ENCODE measurements around the gene SMR3A. TPM values are rescaled to one million over a fixed set of nuclear protein-coding genes. Genes with fewer than 3 reads are reported as not detected.
A peak's percentile ranks its signal among the peaks of the same experiment; 100 is the strongest.

The SMR3A gene
- not detected for total RNA-seq (ENCODE audit: insufficient read depth, low replicate concordance)

DNA sequence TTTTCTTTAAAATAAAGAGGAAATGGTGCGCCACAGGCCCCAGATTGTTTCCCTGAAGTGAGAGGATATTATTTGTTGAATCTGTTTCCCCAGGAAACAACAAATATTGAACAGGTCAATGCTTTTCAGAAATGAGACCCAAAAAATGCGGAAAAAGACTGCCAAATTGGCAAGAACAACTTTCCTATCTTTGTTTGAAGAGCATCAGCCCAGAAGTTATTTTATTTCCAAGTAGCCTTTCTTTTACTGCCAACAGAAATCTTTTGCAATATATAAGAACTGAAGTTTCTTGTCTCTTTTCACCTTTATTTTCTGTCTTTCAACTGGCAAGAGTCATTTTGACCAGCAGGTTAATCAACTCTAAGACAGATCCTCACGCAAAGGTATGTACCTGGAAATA, at the start of gene SMR3A:
Gene SMR3A (plus strand): TSS at position 301 of the 400 bp plus-strand sequence. CDS start 1,356 bp downstream, outside the sequence.
- no peak for DNase-seq (ENCODE audit: low spot score)

DNA sequence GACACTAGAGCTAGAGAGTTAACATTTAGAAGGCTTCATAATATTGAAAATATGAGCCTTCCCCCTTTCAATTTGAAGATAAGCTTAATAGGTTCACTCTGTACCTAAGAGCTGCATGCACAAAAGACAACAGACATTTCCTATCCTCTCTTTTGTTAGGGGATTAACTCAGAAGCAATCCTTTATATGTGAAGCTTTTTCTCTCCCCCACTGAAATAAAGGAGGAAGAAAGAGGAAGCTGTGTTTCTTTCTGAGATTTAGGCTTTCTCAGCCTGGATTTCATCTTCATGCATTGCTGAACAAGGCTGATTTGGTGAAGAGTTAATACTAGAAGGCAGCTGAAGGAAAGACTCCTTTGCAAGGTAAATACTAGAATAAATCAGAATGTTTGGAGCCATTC, 46.8 kb upstream of the SMR3A start:
- DNase-seq (ENCODE audit: low spot score) = no peak

DNA sequence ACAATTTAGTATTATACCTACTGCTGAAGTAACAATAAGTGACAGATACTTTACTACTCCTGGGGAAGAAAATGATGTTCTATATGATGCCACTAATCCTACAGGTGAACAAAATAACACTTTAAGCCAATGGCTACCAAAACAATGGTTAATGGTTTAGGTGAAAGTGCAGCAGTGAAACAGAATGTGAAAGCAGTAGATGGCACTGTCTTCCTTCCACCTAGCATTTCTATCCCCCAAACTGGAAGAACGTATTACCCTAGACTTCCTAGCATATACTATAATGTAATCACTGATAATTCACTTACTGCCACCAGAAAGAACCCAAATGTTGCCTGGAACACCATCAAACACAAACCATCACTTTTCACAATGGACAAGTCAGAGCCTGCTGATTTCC, 44.6 kb upstream of the SMR3A start:
- DNase-seq (ENCODE audit: low spot score) = no peak

DNA sequence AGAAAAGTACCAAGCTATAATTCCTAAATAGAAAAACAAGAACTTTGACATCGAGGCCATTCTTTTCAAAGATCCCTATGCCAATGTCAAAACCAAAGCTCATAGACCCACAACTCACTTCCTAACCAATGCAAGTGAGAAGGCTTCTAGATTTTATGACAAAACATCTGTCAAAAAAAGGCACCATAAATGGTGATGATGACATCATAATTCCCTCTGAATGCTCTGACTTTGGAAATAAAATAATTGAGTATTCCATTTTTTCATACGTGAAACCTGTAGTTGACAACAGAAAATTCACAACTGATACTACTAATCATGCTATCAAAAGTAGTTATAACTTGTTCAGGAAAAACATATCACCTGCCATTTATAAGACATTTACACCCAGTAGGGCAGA, 34.5 kb upstream of the SMR3A start:
- no peak for DNase-seq (ENCODE audit: low spot score)

DNA sequence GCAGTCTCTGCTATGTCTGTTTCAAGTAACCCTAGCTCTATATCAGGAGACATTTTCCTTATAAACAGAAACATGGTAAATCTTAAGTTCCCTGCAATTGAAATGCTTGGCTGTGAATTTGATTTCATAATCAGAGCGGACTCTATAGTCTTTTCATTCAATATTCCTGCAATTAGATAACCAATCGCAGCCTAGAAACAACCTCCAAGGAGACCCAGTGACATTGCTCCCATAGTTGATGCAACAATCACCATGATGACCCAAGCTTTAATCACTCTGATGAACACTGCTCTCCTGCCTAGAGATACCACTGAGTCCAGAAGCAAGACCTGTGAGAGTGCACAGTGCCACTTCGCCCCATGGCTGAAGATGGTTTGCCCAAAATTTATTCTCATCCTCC, 25.9 kb upstream of the SMR3A start, which contains the start of gene CABS1:
Gene CABS1 (plus strand): TSS at position 301 of the 400 bp plus-strand sequence. CDS start 59 bp downstream, at position 360.
- DNase-seq (ENCODE audit: low spot score) = no peak

DNA sequence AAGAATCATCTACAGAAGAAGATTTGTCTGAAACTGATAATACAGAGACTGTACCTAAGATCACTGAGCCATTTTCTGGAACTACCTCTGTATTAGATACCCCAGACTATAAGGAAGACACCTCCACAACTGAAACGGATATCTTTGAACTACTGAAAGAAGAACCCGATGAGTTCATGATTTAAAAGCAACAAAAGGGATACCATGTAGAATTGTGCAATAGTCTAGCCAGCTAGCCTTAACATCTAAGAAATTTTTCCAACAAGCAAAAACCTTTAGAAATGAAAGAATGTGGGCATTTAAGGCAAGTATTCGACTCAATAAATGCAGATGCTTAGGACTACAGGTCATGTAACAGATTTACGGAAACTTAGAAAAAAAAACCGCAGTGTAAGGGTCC, 24.5 kb upstream of the SMR3A start:
- DNase-seq (ENCODE audit: low spot score) = no peak

DNA sequence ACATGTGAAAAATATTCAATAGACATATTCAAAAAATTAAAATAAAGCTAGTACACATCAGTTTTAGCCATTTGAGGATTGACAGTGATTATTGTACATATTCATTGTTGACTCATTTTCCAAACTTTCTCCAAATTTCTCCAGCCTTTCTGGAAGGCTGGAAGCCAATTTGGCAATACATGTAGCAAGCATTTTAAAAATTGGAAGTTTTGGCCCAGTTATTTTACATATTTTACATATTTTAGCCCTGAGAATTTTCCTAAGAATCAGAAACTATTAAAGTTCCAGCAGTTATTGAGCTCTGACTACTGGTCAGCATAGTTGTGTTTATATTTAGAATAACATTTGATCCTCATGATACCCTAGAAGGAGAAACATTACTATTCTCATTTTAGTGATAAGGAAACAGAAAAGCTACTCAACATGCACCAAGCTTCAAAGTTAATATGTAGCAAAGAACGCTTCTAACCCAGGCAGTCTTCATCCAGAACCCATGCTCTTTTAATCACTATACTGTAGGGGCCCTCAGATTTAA, 22.6 kb upstream of the SMR3A start:
- DNase-seq (ENCODE audit: low spot score) = peak; percentile 12

DNA sequence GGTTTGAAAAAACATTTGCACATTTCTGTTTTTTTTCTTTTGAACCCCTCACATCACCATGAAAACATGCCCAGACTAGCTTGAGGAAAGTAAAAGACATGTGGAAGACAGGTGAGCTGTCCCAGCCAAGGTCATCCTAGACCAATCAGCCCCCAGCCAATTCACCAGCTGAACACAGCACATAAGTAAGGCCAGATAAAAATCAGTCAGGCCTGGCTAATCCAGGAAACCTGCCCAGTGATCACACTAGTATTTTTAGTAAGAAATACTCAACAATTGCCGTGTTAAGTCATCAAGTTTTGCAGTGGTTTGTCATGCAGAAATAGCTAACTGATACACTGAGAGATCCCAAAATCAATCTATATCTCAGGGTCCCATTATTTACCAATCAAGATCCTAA, 4.4 kb upstream of the SMR3A start:
- no peak for DNase-seq (ENCODE audit: low spot score)

DNA sequence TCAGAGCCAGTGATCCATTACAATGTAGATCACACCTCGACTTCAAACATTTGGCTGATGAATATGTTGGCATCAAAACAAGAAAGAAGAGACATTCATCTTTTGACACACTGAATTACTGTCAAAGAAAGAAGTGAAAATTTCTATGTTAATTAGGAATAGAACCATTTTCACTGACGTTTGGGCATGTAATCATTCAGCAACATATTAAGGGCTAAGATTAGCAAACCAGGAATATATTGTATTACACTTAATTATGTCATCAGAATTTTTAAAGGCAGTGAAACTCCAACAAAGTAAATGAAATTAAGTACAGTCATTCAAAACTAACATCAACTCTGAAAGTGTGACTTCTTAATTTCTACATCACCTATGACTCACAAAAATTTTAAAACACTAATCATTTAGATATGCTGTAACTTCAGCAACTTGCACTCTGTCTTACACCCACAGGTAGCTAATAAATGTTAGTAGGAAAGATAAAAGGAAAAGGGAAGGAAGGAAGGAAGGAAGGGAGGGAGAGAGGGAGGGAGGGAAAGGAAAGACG, 1.4 kb upstream of the SMR3A start:
- no peak for DNase-seq (ENCODE audit: low spot score)

DNA sequence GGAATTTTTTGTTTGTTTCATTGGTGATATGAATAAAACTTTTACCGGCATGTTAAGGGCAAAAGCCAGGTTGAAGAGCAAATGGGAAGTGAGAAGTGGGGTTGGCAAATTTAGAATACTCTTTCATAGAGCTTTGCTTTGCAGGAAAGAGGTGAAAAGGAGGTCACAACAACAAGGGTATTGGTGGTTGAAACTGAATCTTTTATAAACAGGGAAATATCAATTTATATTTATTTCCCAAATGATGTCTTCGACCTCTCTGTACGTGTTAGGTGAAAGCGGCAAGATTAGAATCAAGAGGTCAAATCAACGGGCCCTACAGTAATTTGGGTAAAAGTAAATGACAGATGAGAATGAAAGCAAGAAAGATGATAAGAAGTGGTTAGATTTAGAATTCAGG, 3.4 kb downstream of the SMR3A start:
- DNase-seq (ENCODE audit: low spot score) = no peak

DNA sequence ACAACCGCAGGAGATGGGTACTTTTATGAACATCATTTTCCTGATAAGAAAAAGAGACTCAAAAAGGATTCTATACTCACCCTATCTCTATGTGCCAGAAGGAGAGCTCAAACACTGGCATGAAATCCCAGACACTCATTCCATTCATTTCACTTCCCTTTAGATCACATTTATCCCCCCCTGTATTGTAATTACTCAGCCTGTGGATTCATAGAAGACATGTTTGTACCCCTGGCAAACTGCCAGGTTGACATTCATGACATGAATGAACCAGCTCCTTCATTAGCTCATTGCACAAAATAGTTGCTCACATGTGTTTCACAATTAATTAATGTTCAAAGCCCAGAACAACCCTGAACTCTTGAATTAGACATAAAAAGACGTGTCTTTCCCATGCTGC, 4.9 kb downstream of the SMR3A start:
- DNase-seq (ENCODE audit: low spot score) = peak; percentile 6

DNA sequence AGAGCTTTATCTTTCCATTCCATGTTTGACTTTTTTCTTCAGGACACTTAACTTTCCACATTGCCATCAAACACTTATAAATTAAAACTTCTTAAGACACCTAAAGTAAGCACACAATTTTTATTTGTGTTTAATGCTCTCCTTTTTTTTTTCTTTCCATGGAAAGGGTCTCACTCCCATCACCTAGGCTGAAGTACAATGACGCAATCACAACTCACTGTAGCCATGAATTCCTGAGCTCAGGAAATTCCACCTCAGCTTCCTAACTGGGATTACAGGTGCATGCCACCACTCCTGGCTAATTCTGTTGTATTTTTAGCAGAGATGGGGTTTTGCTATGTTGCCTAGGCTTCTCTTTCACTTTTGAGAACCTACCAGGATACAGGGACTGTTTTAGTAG, 7.3 kb downstream of the SMR3A start:
- DNase-seq (ENCODE audit: low spot score) = no peak

DNA sequence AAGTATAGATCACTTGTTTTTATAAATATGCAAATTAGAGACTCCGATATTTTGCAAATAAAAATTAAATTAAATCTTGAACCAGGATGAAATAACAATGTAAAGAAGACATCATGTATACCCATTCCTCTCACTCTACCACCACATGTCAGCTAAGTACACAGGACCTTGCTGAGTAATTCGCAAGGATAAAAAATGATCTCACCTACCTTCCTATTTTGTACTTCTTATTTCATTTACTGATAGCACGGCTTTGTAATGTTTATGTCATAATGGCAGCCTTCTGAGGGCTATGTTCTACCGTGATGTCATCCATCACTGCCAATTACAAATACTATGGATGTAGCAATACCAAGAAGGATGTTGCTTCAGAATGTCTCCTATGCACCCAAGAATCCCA, 11.4 kb downstream of the SMR3A start:
- DNase-seq (ENCODE audit: low spot score) = no peak

DNA sequence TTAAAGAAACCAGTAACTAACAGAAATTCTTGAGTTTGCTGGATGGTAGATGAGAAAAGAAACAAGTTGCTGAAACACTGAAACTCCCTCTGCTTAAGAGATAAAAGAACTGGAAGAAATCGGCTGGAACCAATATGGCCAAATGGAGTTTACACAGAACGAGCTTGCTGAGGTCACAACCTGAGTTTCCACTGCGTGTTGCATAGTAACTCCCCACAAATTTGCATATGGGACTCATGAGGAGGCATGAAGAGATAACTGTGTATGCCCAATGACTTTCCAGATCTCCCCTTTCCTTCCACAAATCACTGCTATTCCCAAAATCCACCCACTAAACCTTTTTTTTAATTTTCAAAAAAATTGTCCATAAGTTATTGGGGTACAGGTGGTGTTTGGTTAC, 12.2 kb downstream of the SMR3A start:
- DNase-seq (ENCODE audit: low spot score) = no peak

DNA sequence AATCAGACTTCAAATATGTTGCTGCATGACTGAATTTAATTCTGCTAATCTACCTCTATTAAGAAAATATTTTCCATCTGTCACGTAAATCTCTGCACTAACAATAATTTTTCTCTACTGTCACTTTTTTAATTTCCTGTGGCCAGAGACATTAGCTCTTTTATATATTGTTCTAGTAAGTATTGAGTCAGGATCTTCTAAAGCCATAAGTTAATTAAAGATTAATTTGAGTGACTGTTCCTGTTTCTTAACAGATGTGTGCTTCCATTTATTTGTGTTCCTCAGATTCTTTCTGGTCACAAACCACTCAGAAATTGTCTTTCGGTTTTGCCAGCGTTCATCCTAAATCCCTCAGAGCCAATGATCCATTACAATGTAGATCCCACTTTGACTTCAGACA, 20.0 kb downstream of the SMR3A start:
- no peak for DNase-seq (ENCODE audit: low spot score)

DNA sequence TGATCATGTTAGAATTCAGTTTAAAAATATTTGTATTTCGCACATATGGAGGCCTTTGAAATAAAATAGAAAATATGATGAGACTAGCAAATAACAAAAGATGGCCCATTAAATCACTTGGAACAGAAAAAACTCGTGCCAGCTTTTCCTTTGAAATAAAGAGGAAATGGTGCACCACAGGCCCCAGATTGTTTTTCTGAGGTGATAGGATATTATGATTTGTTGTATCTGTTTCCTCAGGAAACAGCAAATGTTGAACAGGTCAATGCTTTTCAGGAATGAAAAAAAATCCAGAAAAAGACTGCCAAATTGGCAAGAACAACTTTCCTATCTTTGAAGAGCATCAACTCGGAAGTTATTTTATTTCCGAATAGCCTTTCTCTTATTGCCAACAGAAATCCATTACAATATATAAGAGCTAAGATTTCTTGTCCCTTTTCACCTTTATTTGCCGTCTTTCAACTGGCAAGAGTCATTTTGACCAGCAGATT, 22.2 kb downstream of the SMR3A start, which contains the start of gene SMR3B:
Gene SMR3B (plus strand): TSS at position 441 of the 491 bp plus-strand sequence. CDS start 1,380 bp downstream, outside the sequence.
- no peak for DNase-seq (ENCODE audit: low spot score)

DNA sequence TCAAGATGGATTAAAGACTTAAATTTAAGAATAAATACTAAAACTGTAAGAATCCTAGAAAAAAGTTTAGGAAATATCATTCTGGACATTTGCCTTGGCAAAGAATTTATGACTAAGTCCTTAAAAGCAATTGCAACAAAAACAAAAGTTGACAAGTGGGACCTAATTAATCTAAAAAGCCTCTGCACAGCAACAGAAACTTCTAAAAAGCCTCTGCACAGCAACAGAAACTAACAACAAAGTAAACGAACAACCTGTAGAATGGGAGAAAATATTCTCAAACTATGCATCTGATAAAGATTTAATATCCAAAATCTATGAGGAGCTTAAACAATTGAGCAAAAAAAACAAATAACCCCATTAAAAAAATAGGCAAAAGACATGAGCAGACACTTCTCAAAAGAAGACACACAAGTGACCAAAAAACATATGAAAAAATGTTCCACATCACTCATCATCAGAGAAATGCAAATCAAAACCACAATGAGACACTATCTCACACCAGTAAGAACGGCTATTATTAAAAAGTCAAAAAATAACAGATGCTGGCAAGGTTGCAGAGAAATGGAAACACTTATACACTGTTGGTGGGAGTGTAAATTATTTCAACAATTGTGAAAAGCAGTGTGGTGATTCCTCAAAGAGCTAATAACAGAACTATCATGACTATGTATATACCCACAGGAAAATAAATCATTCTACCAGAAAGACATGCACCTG, 31.7 kb downstream of the SMR3A start:
- no peak for DNase-seq (ENCODE audit: low spot score)

DNA sequence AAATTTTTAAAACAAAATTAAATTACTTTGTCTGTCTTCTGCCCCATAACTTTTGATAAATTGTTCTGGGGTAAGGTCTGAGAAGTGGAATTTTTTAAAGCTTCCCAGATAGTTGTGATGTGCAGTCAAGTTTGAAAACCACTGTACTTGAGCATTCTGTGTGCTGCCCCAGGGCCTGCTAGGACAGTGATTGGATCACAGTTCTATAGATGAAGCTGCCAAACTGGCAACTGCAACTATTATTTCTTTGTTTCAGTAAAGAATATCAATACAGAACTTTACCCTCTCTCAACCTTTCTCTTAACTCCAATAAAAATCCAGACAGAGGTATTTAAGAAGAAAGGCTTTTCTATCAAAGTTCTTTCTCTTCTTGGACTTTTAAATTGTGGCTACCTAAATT, 37.0 kb downstream of the SMR3A start, which contains the start of gene OPRPN:
Gene OPRPN (plus strand): TSS at position 361 of the 400 bp plus-strand sequence. CDS start 1,346 bp downstream, outside the sequence.
- DNase-seq (ENCODE audit: low spot score) = no peak

DNA sequence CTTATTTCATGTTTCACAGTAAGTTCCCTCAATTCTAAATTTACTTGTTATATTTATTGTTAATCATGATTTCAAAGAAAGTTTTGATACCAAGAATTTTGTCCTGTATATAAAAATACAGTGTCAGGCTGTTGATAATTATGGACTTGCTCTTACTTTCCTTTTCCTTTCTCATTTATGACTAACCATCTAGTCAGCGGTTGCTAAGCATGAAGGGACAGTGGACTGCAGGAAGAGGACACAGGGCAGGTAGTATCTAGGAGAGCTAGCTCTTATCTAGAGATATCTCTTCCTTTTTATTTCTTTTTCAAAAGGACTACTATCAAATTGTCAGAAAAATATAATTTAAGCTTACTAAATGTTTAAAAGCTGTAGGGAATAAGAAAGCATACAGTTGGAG, 38.8 kb downstream of the SMR3A start:
- DNase-seq (ENCODE audit: low spot score) = no peak

DNA sequence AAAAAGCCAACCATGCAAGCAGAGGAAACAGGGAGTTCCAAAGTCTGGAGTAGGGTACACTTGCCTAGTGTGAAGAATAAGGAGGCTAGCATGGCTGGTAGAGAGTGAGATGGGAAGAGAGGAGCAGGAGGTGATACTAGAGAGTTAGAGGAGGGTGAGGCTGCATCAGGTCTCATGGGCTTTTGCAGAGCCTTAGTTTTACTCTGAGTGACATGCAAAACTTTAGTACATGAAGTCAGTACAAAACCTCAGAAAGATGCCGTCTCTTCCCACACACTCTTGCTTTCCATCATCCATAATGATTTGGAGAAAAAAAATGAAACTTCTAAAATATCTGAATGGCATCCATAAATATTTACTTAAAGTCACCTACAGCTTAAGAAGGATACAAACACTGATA, 42.2 kb downstream of the SMR3A start:
- DNase-seq (ENCODE audit: low spot score) = no peak

DNA sequence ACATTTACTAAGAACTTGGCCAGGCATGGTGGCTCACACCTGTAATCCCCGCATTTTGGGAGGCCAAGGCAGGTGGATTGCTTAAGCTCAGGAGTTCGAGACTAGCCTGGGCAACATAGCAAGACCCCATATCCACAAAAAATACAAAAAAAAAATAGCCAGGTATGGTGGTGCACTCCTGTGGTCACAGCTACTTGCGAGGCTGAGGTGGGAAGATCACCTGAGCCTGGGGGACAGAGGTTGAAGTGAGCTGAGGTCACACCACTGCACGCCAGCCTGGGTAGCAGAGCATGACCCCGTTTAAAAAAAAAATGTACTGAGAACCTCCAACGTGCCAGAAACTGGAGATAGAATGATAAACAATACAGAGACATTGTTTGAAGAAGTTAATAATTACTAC, 45.2 kb downstream of the SMR3A start:
- no peak for DNase-seq (ENCODE audit: low spot score)
